Keratinocyte (primary cell): ENCODE data around the gene FOXJ2. TPM values are rescaled to one million over a fixed set of nuclear protein-coding genes. Genes with fewer than 3 reads are reported as not detected.
"Not testable (repeated sequence)": the region's sequence is repeated elsewhere in the genome, so short reads cannot be mapped to it uniquely, and the experiment has no call there.

Source experiments
- DNase-seq: peaks from one replicate; pipeline ENCODE4 v3.0.0-alpha.2; 2011; ENCODE audit warnings: low read depth, missing footprints, low spot score
- FAIRE-seq: peaks from 2 replicates; lab custom pipeline; 2011; peaks lifted over from hg19 to GRCh38; lab: Jason Lieb, UNC
- H2AFZ ChIP-seq: 2 replicates; pipeline ENCODE4 v1.6.0; 2012; ENCODE audit warnings: low read length, control low read depth, inconsistent platforms; ENCODE audit not compliant: control insufficient read depth
- H3K27ac ChIP-seq: 2 replicates; pipeline ENCODE4 v1.5.1; 2011; ENCODE audit warnings: low read length; ENCODE audit not compliant: control insufficient read depth, insufficient read depth
- H3K27me3 ChIP-seq: 3 replicates; pipeline ENCODE4 v1.6.0; 2011; ENCODE audit warnings: low read length; ENCODE audit not compliant: control insufficient read depth, insufficient read depth; ENCODE audit errors: extremely low read depth
- H3K36me3 ChIP-seq, 2 experiments: 2 replicates in 1 of 2; 3 replicates in 1 of 2; pipeline ENCODE4 v1.5.1; 2011; ENCODE audit warnings: low read length in 2 of 2, mild to moderate bottlenecking in 1 of 2; ENCODE audit not compliant: control insufficient read depth in 2 of 2, insufficient read depth in 2 of 2; ENCODE audit errors: extremely low read depth in 1 of 2
- H3K4me1 ChIP-seq: 3 replicates; pipeline ENCODE4 v1.5.1; 2011; ENCODE audit warnings: low read length; ENCODE audit not compliant: control insufficient read depth, insufficient read depth; ENCODE audit errors: extremely low read depth
- H3K4me2 ChIP-seq: 3 replicates; pipeline ENCODE4 v1.6.0; 2011; ENCODE audit warnings: low read depth, low read length; ENCODE audit not compliant: control insufficient read depth, insufficient read depth; ENCODE audit errors: extremely low read depth
- H3K4me3 ChIP-seq, 3 experiments: fragments of 200-600 bp in 1 of 3; sonication (generic) in 1 of 3; 2 replicates in 2 of 3; 3 replicates in 1 of 3; pipeline ENCODE4 v1.5.1; 2011 to 2016; ENCODE audit warnings: low read length in 3 of 3, mild to moderate bottlenecking in 3 of 3, control low read depth in 2 of 3, inconsistent platforms in 1 of 3, low read depth in 1 of 3, mixed read lengths in 1 of 3, mixed run types in 1 of 3, moderate library complexity in 1 of 3; ENCODE audit not compliant: control insufficient read depth in 2 of 3, insufficient read depth in 2 of 3; ENCODE audit errors: extremely low read depth in 1 of 3
- H3K79me2 ChIP-seq: 2 replicates; pipeline ENCODE4 v1.6.0; 2012; ENCODE audit warnings: low read length; ENCODE audit not compliant: control insufficient read depth, insufficient read depth
- H3K9ac ChIP-seq: 3 replicates; pipeline ENCODE4 v1.6.0; 2011; ENCODE audit warnings: low read length; ENCODE audit not compliant: control insufficient read depth, insufficient read depth; ENCODE audit errors: extremely low read depth
- H3K9me1 ChIP-seq: 3 replicates; pipeline ENCODE4 v1.6.0; 2011; ENCODE audit warnings: low read length; ENCODE audit not compliant: control insufficient read depth, insufficient read depth; ENCODE audit errors: extremely low read depth
- H3K9me3 ChIP-seq: 2 replicates; pipeline ENCODE4 v1.5.1; 2012; ENCODE audit warnings: low read depth, low read length; ENCODE audit not compliant: control insufficient read depth
- H4K20me1 ChIP-seq: 3 replicates; pipeline ENCODE4 v1.6.0; 2011; ENCODE audit warnings: low read length; ENCODE audit not compliant: control insufficient read depth, insufficient read depth; ENCODE audit errors: extremely low read depth
- EZH2 ChIP-seq: IDR thresholded peaks from one replicate; pipeline ENCODE4 v1.6.1; 2012; ENCODE audit warnings: inconsistent platforms, mild to moderate bottlenecking, low read length, moderate library complexity
- dilution Hi-C: fragments of 300-500 bp; cut with MboI; formaldehyde crosslinking; loops from one replicate; pipeline ENCODE4 v1.7.0; 2020; ENCODE audit warnings: low sequenced_read_pairs; ENCODE audit not compliant: extremely low pct_ligation_motif_present
- polyA plus RNA-seq, 5 experiments: library from polyadenylated mRNA; depleted of rRNA in 3 of 5; stranded (reverse) in 3 of 5; stranded (forward) in 1 of 5; unstranded in 1 of 5; fragments of >200 nt; gene quantifications; 1 replicate in 1 of 5; 2 replicates in 3 of 5; 3 replicates in 1 of 5; pipeline versions ENCODE4 v1.2.1 to v1.2.3, GENCODE V29; 2011 to 2012; ENCODE audit warnings: missing spikeins in 2 of 5, low read depth in 1 of 5, low replicate concordance in 1 of 5
- TF ChIP-seq, protein P1 (sequence below), 3 experiments: IDR thresholded peaks in 1 of 3; conservative IDR thresholded peaks in 1 of 3; optimal IDR thresholded peaks in 1 of 3; 2 replicates in 2 of 3; 3 replicates in 1 of 3; pipeline versions ENCODE3 to v1.5.1; 2011; ENCODE audit warnings: low read length in 3 of 3, mild to moderate bottlenecking in 3 of 3, moderate library complexity in 2 of 3, control low read depth in 1 of 3, inconsistent platforms in 1 of 3; ENCODE audit not compliant: insufficient read depth in 2 of 3; ENCODE audit errors: extremely low read depth in 1 of 3

The FOXJ2 gene
- polyA plus RNA-seq, 1 donor (not counting 4 experiments of a cell fraction or from before 2014, with no cell fraction given), result 4.2 TPM

GRCh38 chr12:8014836-8015235 lies 17.7 kb upstream of the FOXJ2 start:
- dilution Hi-C loops, result no loop called here
- no peaks in the 10 kb centered on the region for H3K9me3 ChIP-seq

GRCh38 chr12:8018213-8018612 lies 14.3 kb upstream of the FOXJ2 start:
- H3K9ac ChIP-seq, H3K9me1 ChIP-seq, DNase-seq, H2AFZ ChIP-seq, H3K36me3 ChIP-seq, H4K20me1 ChIP-seq, H3K4me1 ChIP-seq, H3K4me3 ChIP-seq, H3K27ac ChIP-seq, H3K4me2 ChIP-seq, FAIRE-seq, H3K79me2 ChIP-seq, dilution Hi-C loops, H3K9me3 ChIP-seq: not testable (repeated sequence)
- peaks cover 18% of the 10 kb centered on the region for H3K27me3 ChIP-seq

More at GRCh38 chr12:8014836-8015235, 17.7 kb upstream of the FOXJ2 start:
- H3K9ac ChIP-seq, result no peak overlapping the region
- TF ChIP-seq EZH2, result no peak
- TF ChIP-seq, protein P1, sequence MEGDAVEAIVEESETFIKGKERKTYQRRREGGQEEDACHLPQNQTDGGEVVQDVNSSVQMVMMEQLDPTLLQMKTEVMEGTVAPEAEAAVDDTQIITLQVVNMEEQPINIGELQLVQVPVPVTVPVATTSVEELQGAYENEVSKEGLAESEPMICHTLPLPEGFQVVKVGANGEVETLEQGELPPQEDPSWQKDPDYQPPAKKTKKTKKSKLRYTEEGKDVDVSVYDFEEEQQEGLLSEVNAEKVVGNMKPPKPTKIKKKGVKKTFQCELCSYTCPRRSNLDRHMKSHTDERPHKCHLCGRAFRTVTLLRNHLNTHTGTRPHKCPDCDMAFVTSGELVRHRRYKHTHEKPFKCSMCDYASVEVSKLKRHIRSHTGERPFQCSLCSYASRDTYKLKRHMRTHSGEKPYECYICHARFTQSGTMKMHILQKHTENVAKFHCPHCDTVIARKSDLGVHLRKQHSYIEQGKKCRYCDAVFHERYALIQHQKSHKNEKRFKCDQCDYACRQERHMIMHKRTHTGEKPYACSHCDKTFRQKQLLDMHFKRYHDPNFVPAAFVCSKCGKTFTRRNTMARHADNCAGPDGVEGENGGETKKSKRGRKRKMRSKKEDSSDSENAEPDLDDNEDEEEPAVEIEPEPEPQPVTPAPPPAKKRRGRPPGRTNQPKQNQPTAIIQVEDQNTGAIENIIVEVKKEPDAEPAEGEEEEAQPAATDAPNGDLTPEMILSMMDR (optimal IDR thresholded peaks at IDR 0.05 in 1 of 3, IDR thresholded peaks at IDR 0.05 in 1 of 3, conservative IDR thresholded peaks at IDR 0.05 in 1 of 3; ENCODE audit: extremely low read depth in 1 of 3, insufficient read depth in 2 of 3, low read length in 3 of 3), result no peak
- no peak overlapping the region for H3K4me3 ChIP-seq
- DNase-seq (no peak), FAIRE-seq (no peak)
- H2AFZ ChIP-seq, result no peak overlapping the region
- no peak overlapping the region for H3K27ac ChIP-seq
- no peaks in the 10 kb centered on the region for H3K36me3 ChIP-seq
- H3K9me1 ChIP-seq, result no peaks in the 10 kb centered on the region
- H3K79me2 ChIP-seq, result no peaks in the 10 kb centered on the region
- H3K4me2 ChIP-seq, result no peak overlapping the region
- H4K20me1 ChIP-seq, result no peaks in the 10 kb centered on the region
- peaks cover 3% of the 10 kb centered on the region for H3K4me1 ChIP-seq
- H3K27me3 ChIP-seq, result peaks cover 18% of the 10 kb centered on the region
